WERI-Rb-1 (cell line): ENCODE results near the gene TTC36.

Experiments used
- DNase-seq: peaks from one replicate; pipeline ENCODE4 v3.0.0-alpha.2; 2020
- H3K27ac ChIP-seq: fragments of 250-450 bp; sonication (Bioruptor Pico); 2 replicates; pipeline ENCODE4 v1.5.1; 2020; ENCODE audit warnings: mild to moderate bottlenecking, moderate library complexity
- H3K27me3 ChIP-seq: fragments of 250-450 bp; sonication (Bioruptor Pico); 2 replicates; pipeline ENCODE4 v1.5.1; 2021; ENCODE audit warnings: mild to moderate bottlenecking, low read depth, moderate library complexity; ENCODE audit not compliant: insufficient read depth, severe bottlenecking
- H3K36me3 ChIP-seq: fragments of 250-450 bp; sonication (Bioruptor Pico); 2 replicates; pipeline ENCODE4 v1.5.1; 2020; ENCODE audit warnings: mild to moderate bottlenecking, moderate library complexity
- H3K4me3 ChIP-seq: 2 replicates; pipeline ENCODE4 v1.5.1; 2011; ENCODE audit warnings: low read depth, mild to moderate bottlenecking, control low read depth, low read length
- H3K9me3 ChIP-seq: fragments of 250-450 bp; sonication (Bioruptor Pico); 2 replicates; pipeline ENCODE4 v1.5.1; 2021; ENCODE audit warnings: mild to moderate bottlenecking, moderate library complexity; ENCODE audit not compliant: severe bottlenecking
- CTCF ChIP-seq: IDR thresholded peaks from 2 replicates; pipeline ENCODE4 v1.5.1; 2011; ENCODE audit warnings: low read depth, mild to moderate bottlenecking, control low read depth, inconsistent platforms, low read length

The TTC36 gene

GRCh38 chr11:118532852-118533768, 5.8 kb downstream of the TTC36 start:
- H3K4me3 ChIP-seq, result no peak overlapping the region
- no peak for TF ChIP-seq CTCF
- no peaks in the 10 kb centered on the region for H3K9me3 ChIP-seq
- no peaks in the 10 kb centered on the region for H3K27me3 ChIP-seq
- peaks cover 3% of the 10 kb centered on the region for H3K36me3 ChIP-seq
- DNase-seq, result no peak
- H3K27ac ChIP-seq, result no peak overlapping the region

GRCh38 chr11:118533769-118534729, 6.8 kb downstream of the TTC36 start:
- no peaks in the 10 kb centered on the region for H3K27me3 ChIP-seq
- no peaks in the 10 kb centered on the region for H3K9me3 ChIP-seq
- no peak overlapping the region for H3K4me3 ChIP-seq
- no peak for TF ChIP-seq CTCF
- H3K36me3 ChIP-seq, result peaks cover 3% of the 10 kb centered on the region; the same call in 1 of the 2 replicates
- DNase-seq, result no peak
- no peak overlapping the region; the same call in 1 of the 2 replicates for H3K27ac ChIP-seq

- no peak for TF ChIP-seq CTCF
- DNase-seq, result no peak
Measured at GRCh38 chr11:118535261-118535660, 8.0 kb downstream of the TTC36 start.

GRCh38 chr11:118536726-118537125, 9.5 kb downstream of the TTC36 start:
- no peaks in the 10 kb centered on the region for H3K9me3 ChIP-seq
- TF ChIP-seq CTCF, result no peak
- peaks cover 9% of the 10 kb centered on the region for H3K36me3 ChIP-seq
- no peaks in the 10 kb centered on the region for H3K27me3 ChIP-seq
- no peak overlapping the region for H3K4me3 ChIP-seq
- no peak overlapping the region for H3K27ac ChIP-seq
- DNase-seq, result no peak

More at GRCh38 chr11:118535261-118535660, 8.0 kb downstream of the TTC36 start:
- Histone ChIP-seq H3K4me3 (no peak overlapping the region), H3K36me3 (peaks cover 5% of the 10 kb centered on the region), H3K9me3 (no peaks in the 10 kb centered on the region), H3K27me3 (no peaks in the 10 kb centered on the region), H3K27ac (no peak overlapping the region)

- DNase-seq, result no peak
- no peaks in the 10 kb centered on the region for H3K27me3 ChIP-seq
- H3K27ac ChIP-seq, result no peak overlapping the region
- peaks cover 9% of the 10 kb centered on the region for H3K36me3 ChIP-seq
- no peaks in the 10 kb centered on the region for H3K9me3 ChIP-seq
- no peak overlapping the region for H3K4me3 ChIP-seq
- no peak for TF ChIP-seq CTCF
Measured at GRCh38 chr11:118537409-118537980, 10.2 kb downstream of the TTC36 start.
